HCT116 (cell line): ENCODE measurements around the gene SPI1. TPM values are rescaled to one million over a fixed set of nuclear protein-coding genes. Genes with fewer than 3 reads are reported as not detected.

Source experiments
- ATAC-seq: fragments of 200-7000 bp; cut with Tn5 transposase; 2 replicates; pipeline ENCODE4 v1.9.1; 2020; ENCODE audit warnings: mild to moderate bottlenecking, moderate library complexity
- BruUV-seq: library from RNA; stranded (reverse); fragments of 400-500 nt; replicated peaks from 2 replicates; lab custom pipeline; 2021; lab: Mats Ljungman, UMichigan
- CTCF ChIA-PET: fragments of 300-600 bp; sonication (Branson Sonifier 250); formaldehyde crosslinking; loops from one replicate; lab custom pipeline; 2021; ENCODE audit warnings: antibody characterized with exemption; lab: Charles Lee
- POLR2A ChIA-PET: fragments of 300-600, 350-600 bp; sonication (Branson Sonifier 250); formaldehyde crosslinking; loops from one replicate; lab custom pipeline; 2021; ENCODE audit warnings: antibody characterized with exemption; lab: Charles Lee
- RAD21 ChIA-PET, 2 experiments: fragments of 300-600 bp; sonication (Branson Sonifier 250); formaldehyde crosslinking; loops; one replicate each; lab custom pipeline; 2023; ENCODE audit warnings: low total read pairs in 2 of 2; ENCODE audit not compliant: uncharacterized antibody in 2 of 2, unreplicated experiment in 2 of 2, low non-redundant PET in 1 of 2; lab: Charles Lee
- DNase-seq: peaks from one replicate; pipeline ENCODE4 v3.0.0-alpha.2; 2010; ENCODE audit warnings: low read depth, low spot score
- H2AFZ ChIP-seq: fragments of 200-600 bp; shearing (Covaris generic), sonication (generic); 2 replicates; pipeline ENCODE4 v1.6.1; 2017; ENCODE audit warnings: low read depth, mixed run types, mixed read lengths, antibody characterized with exemption, low read length; ENCODE audit not compliant: poor library complexity, severe bottlenecking
- H3K27ac ChIP-seq: 2 replicates; pipeline ENCODE4 v1.5.1; 2012; ENCODE audit warnings: low read depth, low read length
- H3K27me3 ChIP-seq: fragments of 200-600 bp; sonication (generic); 2 replicates; pipeline ENCODE4 v1.6.1; 2016; ENCODE audit warnings: mixed run types, low read length, mixed read lengths; ENCODE audit not compliant: insufficient read depth
- H3K36me3 ChIP-seq, 2 experiments: fragments of 200-500 bp in 1 of 2; fragments of 200-600 bp in 1 of 2; sonication (Bioruptor generic) in 1 of 2; sonication (generic) in 1 of 2; 2 replicates each; pipeline versions ENCODE4 v1.5.1 to v1.6.1; 2014 to 2016; ENCODE audit warnings: low read length in 2 of 2, inconsistent platforms in 1 of 2, mixed read lengths in 1 of 2, mixed run types in 1 of 2; ENCODE audit not compliant: insufficient read depth in 2 of 2, control insufficient read depth in 1 of 2
- H3K4me1 ChIP-seq, 2 experiments: fragments of 200-600 bp in 1 of 2; sonication (generic) in 1 of 2; 2 replicates each; pipeline versions ENCODE4 v1.5.1 to v1.6.1; 2012 to 2017; ENCODE audit warnings: low read length in 2 of 2, inconsistent platforms in 1 of 2, mild to moderate bottlenecking in 1 of 2, mixed read lengths in 1 of 2, mixed run types in 1 of 2, moderate library complexity in 1 of 2; ENCODE audit not compliant: insufficient read depth in 2 of 2, control insufficient read depth in 1 of 2
- H3K4me2 ChIP-seq: fragments of 200-600 bp; sonication (generic); 2 replicates; pipeline ENCODE4 v1.6.1; 2017; ENCODE audit warnings: mixed run types, low read length, mixed read lengths
- H3K4me3 ChIP-seq, 2 experiments: fragments of 200-600 bp in 1 of 2; sonication (generic) in 1 of 2; replicated peaks in 1 of 2; 2 replicates each; pipeline ENCODE4 v1.5.1; 2011 to 2016; ENCODE audit warnings: low read length in 2 of 2, control low read depth in 1 of 2, low read depth in 1 of 2, mild to moderate bottlenecking in 1 of 2, mixed read lengths in 1 of 2, mixed run types in 1 of 2
- H3K79me2 ChIP-seq: fragments of 200-600 bp; sonication (generic); 2 replicates; pipeline ENCODE4 v1.6.1; 2017; ENCODE audit warnings: mild to moderate bottlenecking, mixed run types, low read length, moderate library complexity, mixed read lengths; ENCODE audit not compliant: insufficient read depth
- H3K9ac ChIP-seq: fragments of 200-600 bp; sonication (generic); 2 replicates; pipeline ENCODE4 v1.6.1; 2016; ENCODE audit warnings: low read length, mixed read lengths
- H3K9me2 ChIP-seq: fragments of 200-600 bp; sonication (generic), shearing (Covaris generic); 2 replicates; pipeline ENCODE4 v1.6.1; 2017; ENCODE audit warnings: mixed run types, mild to moderate bottlenecking, moderate library complexity; ENCODE audit not compliant: insufficient read depth
- H3K9me3 ChIP-seq, 2 experiments: fragments of 200-500 bp in 1 of 2; fragments of 200-600 bp in 1 of 2; sonication (Bioruptor generic) in 1 of 2; sonication (generic) in 1 of 2; 2 replicates each; pipeline ENCODE4 v1.6.1; 2014 to 2017; ENCODE audit warnings: low read length in 2 of 2, mixed read lengths in 2 of 2, inconsistent platforms in 1 of 2, low read depth in 1 of 2, mild to moderate bottlenecking in 1 of 2, mixed run types in 1 of 2, moderate library complexity in 1 of 2; ENCODE audit not compliant: control insufficient read depth in 1 of 2, insufficient read depth in 1 of 2
- H4K20me1 ChIP-seq: fragments of 200-600 bp; sonication (generic), shearing (Covaris generic); 2 replicates; pipeline ENCODE4 v1.6.1; 2017; ENCODE audit warnings: mixed run types, mild to moderate bottlenecking, moderate library complexity; ENCODE audit not compliant: insufficient read depth
- ATF3 ChIP-seq: IDR thresholded peaks from 2 replicates; pipeline ENCODE4 v1.6.1; 2012
- CBX3 ChIP-seq: IDR thresholded peaks from 2 replicates; pipeline ENCODE4 v1.6.1; 2012; ENCODE audit warnings: low read depth
- CTCF ChIP-seq, 3 experiments: fragments of 200-600 bp in 1 of 3; sonication (generic) in 1 of 3; IDR thresholded peaks in 2 of 3; conservative IDR thresholded peaks in 1 of 3; 2 replicates each; pipeline ENCODE4 v1.5.1; 2012 to 2017; ENCODE audit warnings: low read depth in 2 of 3, low read length in 2 of 3, antibody characterized with exemption in 1 of 3, borderline replicate concordance in 1 of 3, control low read depth in 1 of 3, mild to moderate bottlenecking in 1 of 3, mixed read lengths in 1 of 3, mixed run types in 1 of 3, moderate library complexity in 1 of 3; ENCODE audit not compliant: insufficient read depth in 1 of 3
- JUND ChIP-seq: IDR thresholded peaks from 2 replicates; pipeline ENCODE4 v1.6.1; 2012
- MAX ChIP-seq: IDR thresholded peaks from 2 replicates; pipeline ENCODE4 v1.6.1; 2012
- POLR2A ChIP-seq: IDR thresholded peaks from 2 replicates; pipeline ENCODE4 v1.7.0; 2011; ENCODE audit warnings: borderline replicate concordance; ENCODE audit not compliant: insufficient read depth, insufficient read length; ENCODE audit errors: extremely low read depth
- POLR2AphosphoS5 ChIP-seq: IDR thresholded peaks from 2 replicates; pipeline ENCODE4 v1.6.1; 2011; ENCODE audit warnings: mild to moderate bottlenecking, low read depth, low read length, moderate library complexity
- RAD21 ChIP-seq: IDR thresholded peaks from 2 replicates; pipeline ENCODE4 v1.6.1; 2012; ENCODE audit warnings: low read depth, mild to moderate bottlenecking
- SIN3A ChIP-seq: IDR thresholded peaks from 2 replicates; pipeline ENCODE4 v1.6.1; 2012; ENCODE audit warnings: low read depth
- TCF7L2 ChIP-seq: IDR thresholded peaks from 2 replicates; pipeline ENCODE4 v1.7.0; 2011; ENCODE audit warnings: borderline replicate concordance, inconsistent platforms; ENCODE audit not compliant: insufficient read depth, insufficient read length; ENCODE audit errors: extremely low read depth
- intact Hi-C: fragments of 100-400 bp; cut with micrococcal nuclease; formaldehyde crosslinking; loops from 2 replicates; pipeline ENCODE4 v1.10.0; 2022
- total RNA-seq: library from RNA; stranded (reverse); gene quantifications from one replicate; pipeline ENCODE4 v1.2.1, GENCODE V29; 2021; ENCODE audit not compliant: unreplicated experiment

SPI1 gene
- total RNA-seq, 1 experiment from 2014 or later: 0.32 TPM

GRCh38 chr11:47324520-47324919 lies 53.8 kb downstream of the SPI1 start:
- BruUV-seq: no TSS peak
- Histone ChIP-seq H3K4me2 (no peak overlapping the region), H3K9me3 (no peaks in the 10 kb centered on the region), H3K4me1 (no peaks in the 10 kb centered on the region), H3K27ac (no peak overlapping the region), H3K36me3 (peaks cover 7 to 14% of the 10 kb centered on the region in 2 experiments; a peak in 3 of 4 replicates), H3K27me3 (no peaks in the 10 kb centered on the region), H4K20me1 (no peaks in the 10 kb centered on the region), H3K79me2 (no peaks in the 10 kb centered on the region), H2AFZ (no peak overlapping the region), H3K9me2 (no peaks in the 10 kb centered on the region), H3K9ac (no peak overlapping the region), H3K4me3 (no peak overlapping the region)
- POLR2A ChIA-PET: no interaction called here
- intact Hi-C loops: no loop called here
- TF ChIP-seq TCF7L2: no peak
- TF ChIP-seq SIN3A: no peak
- TF ChIP-seq ATF3: no peak
- TF ChIP-seq RAD21: no peak
- no peak for TF ChIP-seq CBX3
- no peak for TF ChIP-seq POLR2A
- no peak for TF ChIP-seq MAX
- TF ChIP-seq POLR2AphosphoS5: no peak
- TF ChIP-seq JUND: no peak
- no peak for TF ChIP-seq CTCF (IDR thresholded peaks at IDR 0.05 in 2 of 3, conservative IDR thresholded peaks at IDR 0.05 in 1 of 3; ENCODE audit: borderline replicate concordance in 1 of 3, insufficient read depth in 1 of 3, low read depth in 2 of 3, low read length in 2 of 3)
- CTCF ChIA-PET: no interaction called here
- DNase-seq (no peak), ATAC-seq (no peak)
- RAD21 ChIA-PET: no interaction called here
